Peyer's patch (tissue), 4 donors: ENCODE results near the gene MAGEB17.

Experiments
- POLR2A ChIP-seq, 2 donors: fragments of 450-650 bp; IDR thresholded peaks; one replicate each; pipeline ENCODE4 v1.5.1; 2017; ENCODE audit warnings: antibody characterized with exemption in 2 of 2, mild to moderate bottlenecking in 2 of 2, moderate library complexity in 2 of 2
- TF ChIP-seq, protein P1 (sequence below), 6 experiments: fragments of 450-650 bp in 4 of 6; fragments of 200-600 bp in 2 of 6; sonication (generic) in 1 of 6; IDR thresholded peaks; one replicate each; pipeline ENCODE4 v1.5.1; 2017 to 2019; ENCODE audit warnings: antibody characterized with exemption in 6 of 6, mild to moderate bottlenecking in 3 of 6, moderate library complexity in 1 of 6

DNA sequence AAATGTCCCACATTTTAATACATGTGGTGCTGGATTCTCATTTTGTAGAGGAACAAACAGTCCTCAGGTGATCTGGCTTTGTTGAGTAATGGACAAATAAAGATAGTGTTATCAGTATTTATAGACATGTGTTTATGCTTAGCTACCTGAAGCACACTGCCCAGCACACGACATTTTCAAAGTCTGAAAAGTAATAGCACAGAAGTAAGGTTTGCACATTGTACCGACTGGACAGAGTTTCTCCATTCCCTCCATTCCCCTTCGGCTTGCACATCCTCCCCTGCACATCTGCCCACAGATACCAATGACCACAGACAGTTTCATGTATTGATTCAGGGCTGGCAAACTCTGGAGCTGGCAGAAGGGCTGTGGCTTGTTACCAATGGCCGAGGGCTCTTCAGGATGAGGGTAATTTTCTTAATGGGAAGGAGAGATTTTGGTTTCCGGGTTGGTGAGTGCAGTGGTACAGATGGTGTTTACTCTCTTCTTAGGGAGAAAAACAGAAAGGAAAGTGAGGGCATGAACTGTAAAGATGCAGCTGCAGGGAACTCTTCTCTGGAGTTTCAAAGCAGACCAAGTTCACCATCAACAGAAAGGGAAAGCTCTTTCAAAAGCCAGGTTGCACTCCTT lies 41.6 kb upstream of the MAGEB17 start:
- TF ChIP-seq POLR2A (IDR thresholded peaks at IDR 0.05), result no peak
- TF ChIP-seq, protein P1, sequence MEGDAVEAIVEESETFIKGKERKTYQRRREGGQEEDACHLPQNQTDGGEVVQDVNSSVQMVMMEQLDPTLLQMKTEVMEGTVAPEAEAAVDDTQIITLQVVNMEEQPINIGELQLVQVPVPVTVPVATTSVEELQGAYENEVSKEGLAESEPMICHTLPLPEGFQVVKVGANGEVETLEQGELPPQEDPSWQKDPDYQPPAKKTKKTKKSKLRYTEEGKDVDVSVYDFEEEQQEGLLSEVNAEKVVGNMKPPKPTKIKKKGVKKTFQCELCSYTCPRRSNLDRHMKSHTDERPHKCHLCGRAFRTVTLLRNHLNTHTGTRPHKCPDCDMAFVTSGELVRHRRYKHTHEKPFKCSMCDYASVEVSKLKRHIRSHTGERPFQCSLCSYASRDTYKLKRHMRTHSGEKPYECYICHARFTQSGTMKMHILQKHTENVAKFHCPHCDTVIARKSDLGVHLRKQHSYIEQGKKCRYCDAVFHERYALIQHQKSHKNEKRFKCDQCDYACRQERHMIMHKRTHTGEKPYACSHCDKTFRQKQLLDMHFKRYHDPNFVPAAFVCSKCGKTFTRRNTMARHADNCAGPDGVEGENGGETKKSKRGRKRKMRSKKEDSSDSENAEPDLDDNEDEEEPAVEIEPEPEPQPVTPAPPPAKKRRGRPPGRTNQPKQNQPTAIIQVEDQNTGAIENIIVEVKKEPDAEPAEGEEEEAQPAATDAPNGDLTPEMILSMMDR (IDR thresholded peaks at IDR 0.05), result no peak
